NCI-H345 treated with DMSO at 0.1 percent for 48 hours (cell line): ENCODE data around the gene PPP1R9A.

ENCODE experiments used
- DNase-seq: peaks from one replicate; lab custom pipeline; 2025; ENCODE audit not compliant: unreplicated experiment; lab: John Stamatoyannopoulos, UW

The PPP1R9A gene

DNA sequence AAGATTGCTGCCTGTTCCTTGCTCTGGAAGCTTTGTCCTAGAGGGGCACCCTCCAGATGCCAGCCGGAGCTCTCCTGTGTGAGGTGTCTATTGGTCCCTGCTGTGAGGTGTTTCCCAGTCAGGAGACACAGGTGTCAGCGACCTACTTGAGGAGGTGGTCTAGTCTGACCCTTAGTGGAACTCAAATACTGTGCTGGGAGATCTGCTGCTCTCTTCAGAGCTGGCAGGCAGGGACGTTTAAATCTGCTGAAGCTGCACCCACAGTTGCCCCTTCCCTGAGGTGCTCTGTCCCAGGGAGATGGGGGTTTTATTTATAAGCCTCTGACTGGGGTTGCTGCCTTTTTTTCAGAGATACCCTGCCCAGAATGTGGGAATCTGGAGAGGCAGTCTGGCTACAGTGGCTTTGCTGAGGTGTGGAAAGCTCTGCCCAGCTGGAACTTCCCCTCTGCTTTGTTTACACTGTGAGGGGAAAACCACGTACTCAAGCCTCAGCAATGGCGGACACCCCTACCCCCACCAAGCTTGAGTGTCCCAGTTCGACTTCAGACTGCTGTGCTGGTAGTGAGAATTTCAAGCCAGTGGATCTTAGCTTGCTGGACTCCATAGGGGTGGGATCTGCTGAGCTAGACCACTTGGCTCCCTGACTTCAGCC lies 119.2 kb downstream of the PPP1R9A start:
- DNase-seq: no peak

DNA sequence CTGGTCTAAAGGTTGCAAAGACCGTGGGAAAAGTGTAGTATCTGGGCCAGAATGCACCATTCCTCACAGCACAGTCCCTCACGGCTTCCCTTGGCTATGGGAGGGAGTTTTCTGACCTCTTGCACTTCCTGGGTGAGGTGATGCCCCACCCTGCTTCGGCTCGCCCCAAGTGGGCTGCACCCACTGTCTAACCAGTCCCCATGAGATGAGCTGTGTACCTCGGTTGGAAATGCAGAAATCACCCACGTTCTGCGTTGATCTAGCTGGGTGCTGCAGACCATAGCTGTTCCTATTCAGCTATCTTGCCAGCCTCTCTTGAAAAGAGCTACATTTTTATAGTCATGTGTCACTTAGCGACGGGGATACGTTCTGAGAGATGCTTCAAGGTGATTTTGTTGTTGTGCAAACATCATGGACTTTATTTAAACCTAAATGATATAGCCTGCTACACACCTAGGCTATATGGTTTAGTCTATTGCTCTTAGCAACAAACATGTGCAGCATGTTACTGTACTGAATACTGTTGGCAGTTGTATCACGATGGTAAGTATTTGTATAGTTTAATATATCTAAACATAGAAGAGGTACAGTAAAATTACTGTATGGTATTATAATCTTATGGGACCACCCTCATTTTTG lies 120.0 kb downstream of the PPP1R9A start:
- DNase-seq: no peak

- no peak for DNase-seq
Measured at GRCh38 chr7:95028683-95029082, 121.3 kb downstream of the PPP1R9A start.

DNA sequence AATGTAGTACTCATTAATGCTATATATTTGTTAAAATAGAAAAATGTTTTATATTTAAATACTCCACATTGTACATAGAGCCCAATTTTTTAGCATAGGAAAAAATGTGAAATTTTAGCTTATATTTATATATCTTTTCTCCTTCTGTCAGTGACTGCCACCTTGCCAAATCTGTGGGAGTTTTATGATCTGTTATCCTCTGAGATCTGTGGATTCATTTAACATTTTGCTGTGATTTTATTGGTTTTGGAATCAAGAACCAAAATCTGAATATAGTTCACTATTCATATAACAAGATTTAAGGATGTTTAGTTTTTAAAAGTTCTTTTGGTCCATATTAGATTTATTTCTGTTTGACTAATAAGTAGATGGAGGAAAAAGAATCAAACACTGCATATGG lies 127.9 kb downstream of the PPP1R9A start:
- DNase-seq: no peak

DNA sequence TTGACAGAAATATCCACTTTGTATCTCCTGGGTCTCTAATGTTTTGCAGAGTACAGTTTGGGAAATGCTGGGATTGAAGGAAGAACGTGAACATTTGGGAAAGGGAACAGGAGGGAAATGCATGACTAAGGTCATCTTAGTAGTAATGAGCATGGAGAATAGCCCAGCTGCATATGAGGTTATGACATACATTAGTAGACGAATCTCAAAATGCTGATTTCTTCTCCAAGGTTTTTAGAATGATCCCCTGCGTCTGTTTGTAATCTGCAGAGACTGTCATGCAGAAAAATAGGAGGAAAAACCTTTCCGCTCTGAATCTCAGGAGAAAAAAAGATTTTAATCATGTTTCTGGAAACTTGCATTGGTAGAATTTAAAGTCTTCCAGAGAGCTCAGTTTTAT lies 133.6 kb downstream of the PPP1R9A start:
- no peak for DNase-seq

- no peak for DNase-seq
Measured at GRCh38 chr7:95045236-95045923, 138.0 kb downstream of the PPP1R9A start.

DNA sequence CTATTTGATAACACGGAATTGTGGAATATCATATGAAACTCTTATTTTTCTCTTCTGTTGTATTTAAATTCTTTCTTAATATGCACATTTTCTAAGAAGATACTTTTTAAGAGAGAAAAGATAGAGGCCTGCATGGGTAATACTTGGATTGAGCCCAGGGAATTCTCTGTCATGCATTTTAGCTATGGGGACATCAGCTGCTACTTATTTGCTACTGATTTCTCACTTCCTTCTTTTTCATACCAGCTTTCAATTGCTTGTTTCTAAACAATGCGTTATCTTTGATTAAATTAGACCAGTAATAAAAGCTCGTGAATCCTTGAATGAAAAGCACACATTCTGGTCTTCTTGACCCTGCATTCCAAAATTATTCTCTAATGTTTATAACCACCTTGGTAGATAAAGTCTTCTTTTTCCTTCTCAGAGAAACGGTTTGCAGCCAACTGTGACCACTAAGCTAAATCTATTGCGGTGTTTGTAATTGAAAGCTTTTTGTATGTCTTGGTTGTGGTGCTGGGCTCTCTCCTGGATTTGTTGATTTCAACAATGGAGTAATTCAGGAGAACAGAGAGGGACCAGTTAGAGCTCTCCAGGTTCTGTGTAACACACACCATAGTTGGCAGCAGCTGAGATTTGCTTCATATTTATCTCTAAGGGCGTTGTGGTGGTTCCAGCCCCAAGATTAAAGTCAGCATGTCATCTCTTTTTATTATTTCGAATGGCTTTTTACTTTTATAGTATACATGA lies 139.3 kb downstream of the PPP1R9A start:
- no peak for DNase-seq

GRCh38 chr7:95047291-95047690 lies 139.9 kb downstream of the PPP1R9A start:
- no peak for DNase-seq

DNA sequence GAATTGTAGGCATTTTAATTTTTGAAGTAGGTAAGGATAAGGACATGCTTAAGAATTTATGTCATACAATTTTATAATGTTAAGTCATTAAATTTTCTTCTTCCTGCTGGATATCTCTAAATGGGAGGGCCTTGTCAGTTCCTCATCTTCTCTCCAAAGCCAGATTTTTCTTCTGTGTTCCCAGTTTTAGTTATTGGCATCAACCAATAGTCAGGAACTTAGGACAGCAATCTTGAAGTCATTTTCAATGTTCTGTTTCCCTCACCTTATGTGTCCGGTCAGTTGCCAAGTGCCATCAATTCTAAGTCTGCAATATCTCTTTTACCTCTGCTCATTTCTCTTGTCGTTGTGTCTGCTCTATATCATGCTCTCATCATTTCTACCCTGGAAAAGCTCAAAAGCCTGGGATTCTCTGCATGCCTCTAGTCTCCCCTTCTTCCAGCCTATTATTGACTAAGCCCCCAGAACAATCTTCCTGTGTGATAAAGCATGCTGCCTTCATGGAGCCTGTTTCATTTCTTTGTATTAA lies 145.2 kb downstream of the PPP1R9A start:
- no peak for DNase-seq

DNA sequence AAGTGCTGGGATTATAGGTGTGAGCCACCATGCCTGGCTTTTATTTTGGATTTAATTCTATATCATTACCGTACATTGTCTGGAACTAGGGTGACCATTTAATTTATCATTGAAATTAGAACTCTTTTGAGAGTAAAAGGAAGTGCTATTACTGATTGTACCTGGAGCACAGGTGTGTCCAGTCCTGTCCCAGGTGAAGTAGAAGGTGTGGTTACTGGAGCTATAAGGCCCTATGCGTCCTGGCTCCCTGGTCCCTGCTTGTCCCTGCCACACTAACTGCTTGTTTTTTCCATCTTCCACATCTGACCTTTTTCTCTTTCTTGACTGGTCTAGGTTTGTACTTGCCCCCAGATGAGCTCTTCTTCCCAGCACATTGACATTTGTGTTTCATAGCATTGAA lies 147.0 kb downstream of the PPP1R9A start:
- DNase-seq: no peak

- DNase-seq: no peak
Measured at GRCh38 chr7:95055295-95055694, 147.9 kb downstream of the PPP1R9A start.

DNA sequence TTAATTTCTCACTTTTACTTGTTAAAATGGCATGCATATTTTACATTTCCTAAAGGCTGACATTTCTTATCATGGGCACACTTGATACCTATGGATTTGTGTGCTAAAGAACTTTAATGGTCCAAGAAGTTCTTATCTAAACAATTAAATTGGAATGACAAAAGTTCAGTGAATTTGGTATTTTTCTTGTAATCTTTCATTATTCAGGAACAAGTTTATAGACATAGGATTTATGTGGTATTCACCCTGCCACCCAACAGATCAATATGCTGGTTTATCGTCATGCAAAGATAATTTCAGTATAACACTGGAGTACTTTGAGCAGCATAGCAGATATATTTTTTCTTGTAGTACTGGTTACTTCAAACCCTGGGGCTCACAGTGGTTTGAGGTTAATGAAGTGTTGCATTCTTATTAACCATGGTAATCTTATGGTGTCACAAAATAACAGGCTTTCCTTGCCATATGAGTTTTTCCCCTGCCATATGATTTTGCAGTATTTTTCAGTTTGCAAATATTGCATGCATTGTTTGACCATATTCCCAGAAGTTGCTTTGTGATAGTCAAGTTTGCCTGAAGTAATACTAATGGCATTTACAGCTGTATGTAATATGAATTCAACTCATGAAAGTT lies 148.8 kb downstream of the PPP1R9A start:
- DNase-seq: no peak

- DNase-seq: no peak
Measured at GRCh38 chr7:95056901-95057300, 149.5 kb downstream of the PPP1R9A start.

GRCh38 chr7:95059842-95060313 lies 152.5 kb downstream of the PPP1R9A start:
- no peak for DNase-seq

- DNase-seq: no peak
Measured at GRCh38 chr7:95062901-95063300, 155.5 kb downstream of the PPP1R9A start.

DNA sequence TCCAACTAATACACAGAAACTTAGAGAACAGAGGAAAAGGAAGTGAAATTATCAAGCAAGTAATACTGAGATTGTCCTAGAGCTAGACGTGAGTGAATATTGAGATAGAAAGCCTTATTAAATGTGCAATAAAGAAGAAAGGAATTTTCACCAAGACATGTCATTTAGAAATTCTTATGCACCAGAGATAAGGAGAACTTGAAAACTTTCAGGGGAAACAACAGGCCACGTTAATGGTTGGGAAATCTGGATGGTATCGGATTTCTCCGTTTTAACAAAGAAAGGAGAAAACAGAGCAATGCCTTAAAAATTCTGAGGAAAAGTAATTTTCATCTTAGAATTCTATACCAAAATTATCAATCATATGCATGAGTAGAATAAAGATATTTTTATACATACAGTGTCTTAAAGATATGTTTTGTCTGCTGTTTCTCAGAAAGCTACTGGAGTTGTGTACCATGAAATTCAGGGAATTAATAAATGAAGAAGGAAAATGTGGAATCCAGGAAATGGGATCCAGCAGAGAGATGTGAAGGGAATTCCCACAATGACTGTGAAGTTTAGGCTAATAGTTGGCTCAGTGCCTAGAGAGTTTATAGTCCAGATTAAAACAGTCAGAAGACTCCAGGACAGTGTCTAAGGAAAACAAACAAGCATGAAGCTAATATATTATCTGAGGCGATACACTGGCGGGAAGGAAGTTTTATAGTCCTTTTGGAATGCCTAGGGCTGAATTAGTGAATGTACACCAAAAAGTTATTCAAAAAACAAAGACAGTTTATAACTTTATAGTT lies 159.5 kb downstream of the PPP1R9A start:
- DNase-seq: no peak

- no peak for DNase-seq
Measured at GRCh38 chr7:95088536-95089215, 181.3 kb downstream of the PPP1R9A start.

DNA sequence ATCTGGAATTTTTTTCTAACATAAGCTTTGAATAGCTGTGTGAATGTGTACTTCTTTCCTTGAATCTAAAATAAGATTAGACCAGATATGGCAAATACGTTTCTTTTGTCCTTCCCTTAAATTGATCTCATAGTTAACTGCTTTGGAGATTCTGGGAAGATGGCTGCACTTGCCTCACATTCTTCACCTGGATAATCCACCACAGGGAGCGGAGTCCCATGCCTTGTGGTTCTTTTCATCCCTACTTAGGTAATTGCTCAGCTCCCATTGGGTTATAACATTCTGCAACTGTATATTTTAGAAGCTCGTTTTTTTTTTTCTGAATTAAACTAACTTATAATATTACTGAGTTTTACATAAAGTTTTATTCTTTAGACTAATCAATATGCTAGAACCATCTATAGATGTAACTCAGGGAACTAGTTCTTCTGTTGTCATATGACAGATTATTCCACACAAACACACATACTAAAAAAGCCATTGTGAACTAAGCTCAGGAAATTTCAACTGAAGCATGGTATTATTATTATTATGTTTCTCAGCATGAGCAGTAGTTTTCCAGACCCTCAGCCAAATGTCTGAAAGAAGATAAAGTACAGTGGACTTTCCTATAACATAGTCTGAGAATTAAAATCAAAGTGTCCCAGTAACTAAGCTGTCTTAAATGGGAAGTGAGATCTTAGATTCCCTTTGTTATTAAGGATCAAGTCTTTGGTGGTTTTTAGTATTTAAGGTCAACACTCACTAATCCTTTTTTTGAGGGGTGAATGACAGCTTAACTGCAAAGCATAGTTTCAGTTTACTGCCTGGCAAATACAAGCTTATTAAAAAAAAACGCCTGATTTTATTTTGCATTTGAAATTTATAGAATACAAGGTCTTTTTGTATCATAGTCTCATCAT lies 182.3 kb downstream of the PPP1R9A start:
- no peak for DNase-seq
